Prostate gland (tissue), 2 donors: ENCODE measurements around the gene CROCC. TPM values are rescaled to one million over a fixed set of nuclear protein-coding genes. Genes with fewer than 3 reads are reported as not detected.
"Not testable (repeated sequence)": the region's sequence is repeated elsewhere in the genome, so short reads cannot be mapped to it uniquely, and the experiment has no call there.

Experiments
- DNase-seq: peaks from one replicate; pipeline ENCODE4 v3.0.0-alpha.2; 2019; ENCODE audit warnings: low spot score
- H3K27ac ChIP-seq, 2 donors: fragments of 200-600 bp; sonication (generic); 2 replicates each; pipeline ENCODE4 v1.5.1; 2017 to 2019
- H3K27me3 ChIP-seq: fragments of 200-600 bp; sonication (generic); replicated peaks from 2 replicates; pipeline ENCODE4 v1.5.1; 2019; ENCODE audit not compliant: insufficient read depth
- H3K36me3 ChIP-seq, 2 donors: fragments of 200-600 bp; sonication (generic); 1 replicate in 1 of 2; 2 replicates in 1 of 2; pipeline versions ENCODE4 v1.5.1 to v1.8.1; 2017 to 2019
- H3K4me1 ChIP-seq: fragments of 200-600 bp; sonication (generic); replicated peaks from 2 replicates; pipeline ENCODE4 v1.5.1; 2019
- H3K4me3 ChIP-seq, 2 donors: fragments of 200-600 bp; sonication (generic); 2 replicates each; pipeline ENCODE4 v1.5.1; 2017 to 2019
- H3K9me3 ChIP-seq: fragments of 200-600 bp; sonication (generic); 2 replicates; pipeline ENCODE4 v1.5.1; 2017
- POLR2A ChIP-seq: fragments of 450-650 bp; IDR thresholded peaks from one replicate; pipeline ENCODE4 v1.6.1; 2016; ENCODE audit warnings: antibody characterized with exemption, mild to moderate bottlenecking
- POLR2AphosphoS5 ChIP-seq: sonication (generic); formaldehyde crosslinking; IDR thresholded peaks from one replicate; pipeline ENCODE4 v1.6.1; 2017; ENCODE audit warnings: antibody characterized with exemption
- WGBS: methylation state at CpG from one replicate; pipeline ENCODE4 v1.1.5; 2018; 5-methylcytosine and 5-hydroxymethylcytosine counted together
- intact Hi-C: fragments of 100-400 bp; cut with DNase I; formaldehyde crosslinking; loops from one replicate; pipeline ENCODE4 v1.14.2; 2022
- total RNA-seq, 2 donors: library from RNA; depleted of rRNA; stranded (reverse); fragments of >200 nt; gene quantifications; one replicate each; pipeline ENCODE4 v1.1.0, GENCODE V29; 2016
- TF ChIP-seq, protein P1 (sequence below), 4 experiments: fragments of 200-600 bp in 2 of 4; fragments of 450-650 bp in 2 of 4; sonication (generic) in 2 of 4; IDR thresholded peaks; 1 replicate in 3 of 4; 2 replicates in 1 of 4; pipeline ENCODE4 v1.5.1; 2016 to 2019; ENCODE audit warnings: antibody characterized with exemption in 4 of 4, mild to moderate bottlenecking in 2 of 4, moderate library complexity in 2 of 4

The CROCC gene, protein sequence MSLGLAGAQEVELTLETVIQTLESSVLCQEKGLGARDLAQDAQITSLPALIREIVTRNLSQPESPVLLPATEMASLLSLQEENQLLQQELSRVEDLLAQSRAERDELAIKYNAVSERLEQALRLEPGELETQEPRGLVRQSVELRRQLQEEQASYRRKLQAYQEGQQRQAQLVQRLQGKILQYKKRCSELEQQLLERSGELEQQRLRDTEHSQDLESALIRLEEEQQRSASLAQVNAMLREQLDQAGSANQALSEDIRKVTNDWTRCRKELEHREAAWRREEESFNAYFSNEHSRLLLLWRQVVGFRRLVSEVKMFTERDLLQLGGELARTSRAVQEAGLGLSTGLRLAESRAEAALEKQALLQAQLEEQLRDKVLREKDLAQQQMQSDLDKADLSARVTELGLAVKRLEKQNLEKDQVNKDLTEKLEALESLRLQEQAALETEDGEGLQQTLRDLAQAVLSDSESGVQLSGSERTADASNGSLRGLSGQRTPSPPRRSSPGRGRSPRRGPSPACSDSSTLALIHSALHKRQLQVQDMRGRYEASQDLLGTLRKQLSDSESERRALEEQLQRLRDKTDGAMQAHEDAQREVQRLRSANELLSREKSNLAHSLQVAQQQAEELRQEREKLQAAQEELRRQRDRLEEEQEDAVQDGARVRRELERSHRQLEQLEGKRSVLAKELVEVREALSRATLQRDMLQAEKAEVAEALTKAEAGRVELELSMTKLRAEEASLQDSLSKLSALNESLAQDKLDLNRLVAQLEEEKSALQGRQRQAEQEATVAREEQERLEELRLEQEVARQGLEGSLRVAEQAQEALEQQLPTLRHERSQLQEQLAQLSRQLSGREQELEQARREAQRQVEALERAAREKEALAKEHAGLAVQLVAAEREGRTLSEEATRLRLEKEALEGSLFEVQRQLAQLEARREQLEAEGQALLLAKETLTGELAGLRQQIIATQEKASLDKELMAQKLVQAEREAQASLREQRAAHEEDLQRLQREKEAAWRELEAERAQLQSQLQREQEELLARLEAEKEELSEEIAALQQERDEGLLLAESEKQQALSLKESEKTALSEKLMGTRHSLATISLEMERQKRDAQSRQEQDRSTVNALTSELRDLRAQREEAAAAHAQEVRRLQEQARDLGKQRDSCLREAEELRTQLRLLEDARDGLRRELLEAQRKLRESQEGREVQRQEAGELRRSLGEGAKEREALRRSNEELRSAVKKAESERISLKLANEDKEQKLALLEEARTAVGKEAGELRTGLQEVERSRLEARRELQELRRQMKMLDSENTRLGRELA (N-terminal part only)
- total RNA-seq, result 10 to 100 TPM; 19.6 to 68.7 TPM

DNA sequence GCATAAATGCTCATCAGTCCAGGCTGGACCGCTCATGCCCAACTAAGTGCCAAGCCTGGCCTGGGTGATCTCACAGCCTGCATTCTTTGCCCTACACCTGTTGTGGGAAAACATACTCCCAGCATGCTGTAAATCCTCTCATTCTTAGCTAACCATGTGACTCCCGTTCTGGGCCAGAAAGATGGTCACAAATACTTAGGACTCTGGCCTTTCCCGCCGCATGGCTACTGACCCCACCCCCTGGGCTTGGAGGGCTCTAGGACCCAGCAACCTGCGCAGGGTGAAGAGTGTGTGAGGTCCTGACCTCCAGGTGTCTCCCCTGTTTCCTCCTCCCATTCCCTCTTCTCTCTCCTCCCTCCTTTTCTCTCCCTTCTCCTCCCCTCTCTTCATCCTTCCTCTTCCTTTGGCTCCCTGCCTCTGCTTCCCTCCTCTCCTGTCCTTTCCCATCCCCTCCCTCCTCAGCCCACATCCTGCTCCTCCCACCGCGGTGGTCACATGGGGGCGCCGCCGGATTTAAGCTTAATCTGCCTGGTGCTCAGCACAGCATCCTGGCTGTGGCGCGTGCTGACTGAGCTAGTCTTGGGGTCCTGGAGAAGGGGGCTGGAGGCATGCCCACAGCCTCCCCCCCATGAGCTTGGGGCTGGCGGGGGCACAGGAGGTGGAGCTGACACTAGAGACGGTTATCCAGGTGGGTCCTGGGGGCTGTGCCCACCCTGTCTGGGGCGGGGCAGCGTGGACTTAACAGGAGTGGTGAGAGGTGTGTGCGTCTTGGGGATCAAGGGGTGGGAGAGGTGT is at the start of gene CROCC:
Gene CROCC, plus strand, starts transcription at position 541 of the 795 bp plus-strand sequence. Its CDS starts 88 bp downstream, at position 629.
- H3K4me3 ChIP-seq, result no peak within 1 kb of the TSS
- H3K9me3 ChIP-seq, result no peaks in the 10 kb centered on the region
- H3K27me3 ChIP-seq, result no peaks in the 10 kb centered on the region
- no peaks in the 10 kb centered on the region for H3K36me3 ChIP-seq
- H3K4me1 ChIP-seq, result no peaks in the 10 kb centered on the region
- TF ChIP-seq POLR2AphosphoS5 (no peak), POLR2A (no peak)
- TF ChIP-seq, protein P1, sequence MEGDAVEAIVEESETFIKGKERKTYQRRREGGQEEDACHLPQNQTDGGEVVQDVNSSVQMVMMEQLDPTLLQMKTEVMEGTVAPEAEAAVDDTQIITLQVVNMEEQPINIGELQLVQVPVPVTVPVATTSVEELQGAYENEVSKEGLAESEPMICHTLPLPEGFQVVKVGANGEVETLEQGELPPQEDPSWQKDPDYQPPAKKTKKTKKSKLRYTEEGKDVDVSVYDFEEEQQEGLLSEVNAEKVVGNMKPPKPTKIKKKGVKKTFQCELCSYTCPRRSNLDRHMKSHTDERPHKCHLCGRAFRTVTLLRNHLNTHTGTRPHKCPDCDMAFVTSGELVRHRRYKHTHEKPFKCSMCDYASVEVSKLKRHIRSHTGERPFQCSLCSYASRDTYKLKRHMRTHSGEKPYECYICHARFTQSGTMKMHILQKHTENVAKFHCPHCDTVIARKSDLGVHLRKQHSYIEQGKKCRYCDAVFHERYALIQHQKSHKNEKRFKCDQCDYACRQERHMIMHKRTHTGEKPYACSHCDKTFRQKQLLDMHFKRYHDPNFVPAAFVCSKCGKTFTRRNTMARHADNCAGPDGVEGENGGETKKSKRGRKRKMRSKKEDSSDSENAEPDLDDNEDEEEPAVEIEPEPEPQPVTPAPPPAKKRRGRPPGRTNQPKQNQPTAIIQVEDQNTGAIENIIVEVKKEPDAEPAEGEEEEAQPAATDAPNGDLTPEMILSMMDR (IDR thresholded peaks at IDR 0.05), result no peak
- DNase-seq, result no peak
- H3K27ac ChIP-seq, result no peak within 1 kb of the TSS
- intact Hi-C loops, result no loop called here
- 29% methylated on average over 17 of the region's 17 CpGs for WGBS

DNA sequence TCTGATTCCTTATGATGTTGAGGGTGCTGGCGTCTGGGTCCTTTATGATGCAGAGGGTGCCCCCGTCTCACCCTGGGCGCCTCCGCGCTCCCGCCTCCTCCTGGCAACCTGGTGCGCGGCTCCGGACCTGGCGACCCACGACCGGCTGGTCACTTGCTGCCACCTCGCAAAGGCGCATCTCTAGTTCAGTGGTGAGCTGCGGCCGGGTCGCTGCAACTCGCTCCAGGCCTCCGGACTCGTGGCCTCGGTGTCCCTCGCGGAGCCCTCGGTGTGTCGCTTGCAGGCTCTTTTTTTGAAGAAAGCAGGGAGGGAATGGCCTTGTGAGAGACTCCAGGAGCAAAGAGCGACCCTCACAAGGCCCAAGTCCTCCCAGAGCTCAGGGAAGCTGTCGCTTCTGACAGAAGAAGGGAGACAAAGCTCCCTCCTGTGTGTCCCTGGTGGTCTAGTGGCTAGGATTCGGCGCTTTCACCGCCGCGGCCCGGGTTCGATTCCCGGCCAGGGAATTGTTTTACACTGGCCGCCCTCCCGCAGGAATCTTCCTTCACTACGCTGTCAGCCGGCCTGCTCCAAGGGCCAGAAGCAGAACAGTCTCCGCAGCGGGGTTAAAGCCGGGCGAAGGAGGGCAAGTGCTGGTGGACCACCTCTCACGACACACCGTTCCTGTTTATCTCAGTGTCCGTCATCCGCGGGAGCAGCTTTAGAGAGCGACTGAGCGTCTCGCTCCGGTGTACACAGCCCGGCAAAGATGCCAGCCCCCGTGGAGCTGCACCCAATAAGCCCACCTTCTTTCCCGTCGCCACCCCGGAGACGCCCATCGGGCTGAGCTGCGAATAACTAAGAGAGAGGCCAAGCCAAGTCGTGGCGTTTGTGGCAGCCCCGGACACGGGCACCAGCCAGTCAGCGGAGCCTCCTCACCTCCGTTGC is 49.3 kb upstream of the CROCC start:
- H3K36me3 ChIP-seq, DNase-seq, H3K9me3 ChIP-seq, H3K27ac ChIP-seq, H3K27me3 ChIP-seq, H3K4me1 ChIP-seq, intact Hi-C loops: not testable (repeated sequence)
- H3K4me3 ChIP-seq, result peak overlapping the region in 1 of 2 donors; percentile 8
- 24% methylated on average over 60 of the region's 66 CpGs for WGBS

DNA sequence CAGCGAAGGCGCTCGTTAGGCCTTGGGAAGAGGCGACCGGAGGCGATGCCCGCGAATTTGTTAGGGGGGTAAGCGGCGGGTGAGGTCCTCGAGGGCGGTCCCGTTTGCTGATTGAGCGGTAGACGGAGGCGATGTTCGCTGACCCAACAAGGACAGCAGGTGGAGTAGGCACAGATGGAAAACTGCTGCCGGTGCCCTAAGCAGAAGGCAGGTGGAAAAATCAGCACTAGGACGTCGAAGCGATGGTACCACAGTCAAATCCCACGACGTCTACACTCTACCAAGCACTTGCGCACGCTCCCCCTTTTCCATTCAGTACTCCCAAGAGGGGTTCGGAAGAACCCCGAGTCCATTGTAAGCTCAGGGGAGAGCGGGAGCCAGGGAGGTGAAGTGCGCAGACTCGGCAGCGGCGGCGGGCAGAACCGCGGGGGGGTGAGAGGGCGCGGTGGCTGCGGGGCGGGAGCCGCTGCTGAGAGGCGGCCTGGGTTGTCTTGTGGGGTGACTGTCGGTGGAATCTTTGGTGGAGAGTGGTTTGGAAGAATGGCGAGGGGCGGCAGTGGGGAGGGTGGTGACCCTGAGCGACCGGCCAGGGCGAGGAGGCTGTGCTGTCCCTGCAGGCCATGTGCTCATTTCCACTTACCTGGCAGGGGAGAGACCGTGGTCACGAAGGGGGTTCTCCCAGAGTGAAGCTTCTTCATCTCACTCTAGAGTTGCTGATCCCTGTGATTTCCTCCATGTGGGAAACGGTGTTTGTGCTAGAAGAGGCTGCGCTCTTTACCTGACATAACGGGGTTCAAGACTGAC is 48.5 kb upstream of the CROCC start:
- H3K27me3 ChIP-seq, DNase-seq: not testable (repeated sequence)
- WGBS, result 10% methylated on average over 39 of the region's 52 CpGs

DNA sequence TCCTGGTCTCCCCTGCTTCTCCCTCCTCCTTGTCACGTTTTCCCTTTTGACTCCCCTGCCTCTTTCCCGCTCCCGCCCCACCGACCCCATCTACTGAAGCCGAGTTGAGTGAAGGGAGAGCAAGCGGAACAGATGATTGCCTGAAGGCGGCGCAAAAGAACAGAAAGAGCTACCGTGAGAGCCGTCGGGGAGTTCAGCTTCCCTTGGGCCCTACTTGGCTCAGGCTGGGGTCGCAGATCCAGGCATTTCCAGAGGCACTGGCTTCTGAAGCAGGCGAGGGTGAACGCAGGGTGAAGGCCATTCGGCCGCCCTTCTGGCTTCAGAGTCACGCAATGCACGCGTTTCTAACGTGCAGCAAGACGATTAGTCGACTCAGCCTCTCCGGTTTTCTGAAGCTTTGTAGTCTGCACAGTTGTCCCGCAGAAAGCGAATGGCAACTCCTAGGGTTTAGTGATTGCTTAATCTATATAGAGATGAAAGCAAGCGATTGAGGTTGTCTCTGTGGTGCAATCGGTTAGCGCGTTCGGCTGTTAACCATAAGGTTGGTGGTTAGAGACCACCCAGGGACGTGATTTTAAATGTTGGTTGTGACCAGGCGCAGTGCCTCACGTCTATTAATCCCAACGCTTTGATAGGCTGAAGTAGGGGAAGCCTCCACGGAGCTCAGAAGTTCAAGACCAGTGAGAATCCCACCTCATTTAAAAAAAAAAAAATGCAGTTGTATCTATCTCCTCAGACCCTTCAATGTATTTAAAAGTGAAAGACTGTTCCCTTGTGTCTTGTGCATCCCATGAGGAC is 46.6 kb upstream of the CROCC start:
- DNase-seq, H3K27ac ChIP-seq, H3K9me3 ChIP-seq, H3K4me3 ChIP-seq, H3K36me3 ChIP-seq, intact Hi-C loops, H3K27me3 ChIP-seq, H3K4me1 ChIP-seq: not testable (repeated sequence)
- 43% methylated on average over 32 of the region's 35 CpGs for WGBS

More for the DNA sequence above, 48.5 kb upstream of the CROCC start:
- H3K4me1 ChIP-seq, H3K36me3 ChIP-seq, H3K27ac ChIP-seq, intact Hi-C loops, H3K9me3 ChIP-seq: not testable (repeated sequence)
- H3K4me3 ChIP-seq, result peak overlapping the region in 1 of 2 donors; percentile 8

DNA sequence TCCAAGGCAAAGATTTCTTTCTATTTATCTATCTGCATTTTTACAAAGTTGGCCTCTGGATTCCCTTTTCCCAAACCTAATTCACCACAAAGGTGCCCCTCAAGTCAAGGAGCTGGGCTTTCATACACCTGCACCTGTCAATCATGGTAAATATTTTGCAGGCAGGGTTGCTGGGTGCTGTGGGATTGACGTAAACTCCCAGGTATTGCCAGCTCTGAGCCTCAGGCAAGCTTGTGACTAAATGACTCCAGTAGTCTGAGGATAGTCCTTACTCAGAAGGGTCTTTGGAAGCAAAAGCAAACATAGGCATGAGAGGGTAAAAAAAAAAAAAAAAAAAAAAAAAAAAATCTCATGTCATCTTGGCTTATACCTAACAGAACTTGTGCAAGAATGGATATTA is 40.0 kb upstream of the CROCC start:
- H3K27me3 ChIP-seq, H3K4me1 ChIP-seq, H3K9me3 ChIP-seq, H3K36me3 ChIP-seq, H3K4me3 ChIP-seq, DNase-seq, H3K27ac ChIP-seq, intact Hi-C loops: not testable (repeated sequence)
- WGBS, result 96% methylated on average over 1 of the region's 1 CpG
